ENCODE measurements around the gene ITGA2.

The ITGA2 gene

DNA sequence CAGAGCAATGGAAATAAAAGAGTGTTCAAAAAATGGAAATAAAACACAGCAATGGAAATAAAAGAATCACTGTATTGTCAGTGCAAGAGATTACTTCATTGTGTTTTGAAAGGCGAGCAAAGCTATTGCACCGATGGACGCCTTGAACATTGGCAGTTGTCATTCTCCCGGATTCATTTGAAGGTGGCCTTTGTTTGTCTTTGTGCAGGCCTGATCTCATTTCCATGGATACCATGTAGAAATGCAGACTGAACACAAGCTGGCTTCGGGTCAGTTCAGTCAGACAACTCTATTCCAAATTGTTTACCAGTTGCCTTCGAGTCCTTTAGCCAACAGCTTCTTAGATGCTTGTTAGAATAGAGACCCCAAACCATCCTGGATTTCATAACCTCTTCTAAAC, 8.3 kb downstream of the ITGA2 start:
- no peaks in the 10 kb centered on the region for H3K79me2 ChIP-seq (ENCODE audit: insufficient read depth, low read length)
- H3F3A ChIP-seq (ENCODE audit: insufficient read depth): no peaks in the 10 kb centered on the region
- no peak overlapping the region for H2AFZ ChIP-seq (ENCODE audit: low read depth, low read length, severe bottlenecking)
- H3K4me2 ChIP-seq (ENCODE audit: low read depth, low read length, poor library complexity, severe bottlenecking): no peak overlapping the region
- H3K9me3 ChIP-seq (ENCODE audit: insufficient read depth, low read length): no peaks in the 10 kb centered on the region
- no peak overlapping the region for H3K9ac ChIP-seq (ENCODE audit: low read length)
- H3K27me3 ChIP-seq (ENCODE audit: low read length): no peaks in the 10 kb centered on the region
- H3K27ac ChIP-seq (ENCODE audit: low read depth, low read length): no peak overlapping the region
- no peaks in the 10 kb centered on the region for H4K20me1 ChIP-seq (ENCODE audit: low read depth, low read length)
- TF ChIP-seq, protein P1, sequence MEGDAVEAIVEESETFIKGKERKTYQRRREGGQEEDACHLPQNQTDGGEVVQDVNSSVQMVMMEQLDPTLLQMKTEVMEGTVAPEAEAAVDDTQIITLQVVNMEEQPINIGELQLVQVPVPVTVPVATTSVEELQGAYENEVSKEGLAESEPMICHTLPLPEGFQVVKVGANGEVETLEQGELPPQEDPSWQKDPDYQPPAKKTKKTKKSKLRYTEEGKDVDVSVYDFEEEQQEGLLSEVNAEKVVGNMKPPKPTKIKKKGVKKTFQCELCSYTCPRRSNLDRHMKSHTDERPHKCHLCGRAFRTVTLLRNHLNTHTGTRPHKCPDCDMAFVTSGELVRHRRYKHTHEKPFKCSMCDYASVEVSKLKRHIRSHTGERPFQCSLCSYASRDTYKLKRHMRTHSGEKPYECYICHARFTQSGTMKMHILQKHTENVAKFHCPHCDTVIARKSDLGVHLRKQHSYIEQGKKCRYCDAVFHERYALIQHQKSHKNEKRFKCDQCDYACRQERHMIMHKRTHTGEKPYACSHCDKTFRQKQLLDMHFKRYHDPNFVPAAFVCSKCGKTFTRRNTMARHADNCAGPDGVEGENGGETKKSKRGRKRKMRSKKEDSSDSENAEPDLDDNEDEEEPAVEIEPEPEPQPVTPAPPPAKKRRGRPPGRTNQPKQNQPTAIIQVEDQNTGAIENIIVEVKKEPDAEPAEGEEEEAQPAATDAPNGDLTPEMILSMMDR (IDR thresholded peaks at IDR 0.05; ENCODE audit: insufficient read depth, low read length, poor library complexity, severe bottlenecking): no peak
- TF ChIP-seq EZH2phosphoT487 (conservative IDR thresholded peaks at IDR 0.05; ENCODE audit: low read length): no peak
- no peaks in the 10 kb centered on the region for H3K9me2 ChIP-seq (replicated peaks; ENCODE audit: insufficient read depth, low read length)
- H3K4me3 ChIP-seq (ENCODE audit: insufficient read depth, low read length, poor library complexity, severe bottlenecking): no peak overlapping the region
- H3K36me3 ChIP-seq (ENCODE audit: low read length): no peaks in the 10 kb centered on the region

DNA sequence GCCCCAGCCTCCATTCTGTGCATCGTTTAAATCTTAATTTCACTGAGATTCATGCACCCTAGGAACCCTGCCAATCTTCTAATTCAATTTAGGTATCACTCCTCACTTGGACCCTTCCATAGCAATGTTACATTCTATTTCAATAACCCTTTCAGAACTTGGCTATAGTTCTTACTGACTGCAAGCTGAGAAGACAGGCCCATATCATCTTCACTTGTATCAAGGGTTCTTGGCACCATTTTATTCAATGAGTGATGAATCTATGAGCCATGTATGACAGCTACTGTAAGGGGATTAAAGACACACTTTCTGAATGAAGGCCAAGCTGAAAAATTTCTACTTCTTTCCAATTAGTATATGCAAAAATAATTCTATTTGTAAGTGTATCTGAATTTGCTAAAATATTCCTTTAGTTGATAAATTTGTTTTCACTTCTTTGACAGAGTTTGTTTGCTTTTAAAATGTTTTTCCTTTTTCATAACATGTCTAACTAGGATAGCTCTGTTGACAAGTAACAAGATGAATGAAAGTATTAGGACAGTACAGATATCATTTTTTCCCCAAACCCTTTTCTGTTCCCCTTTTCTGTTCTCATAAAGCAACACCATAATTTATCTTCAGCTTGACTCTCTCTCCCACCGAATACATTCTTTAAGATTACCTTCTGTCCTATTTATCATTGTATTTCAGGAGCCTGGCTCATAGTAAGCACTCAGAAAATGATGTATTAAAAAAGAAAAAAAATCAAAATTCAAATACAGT, 9.6 kb downstream of the ITGA2 start:
- no peak overlapping the region for H3K27ac ChIP-seq (ENCODE audit: low read depth, low read length)
- TF ChIP-seq, protein P1 (IDR thresholded peaks at IDR 0.05; ENCODE audit: insufficient read depth, low read length, poor library complexity, severe bottlenecking): no peak
- H3K4me2 ChIP-seq (ENCODE audit: low read depth, low read length, poor library complexity, severe bottlenecking): no peak overlapping the region
- no peaks in the 10 kb centered on the region for H3K36me3 ChIP-seq (ENCODE audit: low read length)
- no peak overlapping the region for H2AFZ ChIP-seq (ENCODE audit: low read depth, low read length, severe bottlenecking)
- H3K27me3 ChIP-seq (ENCODE audit: low read length): no peaks in the 10 kb centered on the region
- H3K9ac ChIP-seq (ENCODE audit: low read length): no peak overlapping the region
- no peaks in the 10 kb centered on the region for H3K79me2 ChIP-seq (ENCODE audit: insufficient read depth, low read length)
- H4K20me1 ChIP-seq (ENCODE audit: low read depth, low read length): no peaks in the 10 kb centered on the region
- H3K9me2 ChIP-seq (replicated peaks; ENCODE audit: insufficient read depth, low read length): no peaks in the 10 kb centered on the region
- H3F3A ChIP-seq (ENCODE audit: insufficient read depth): no peaks in the 10 kb centered on the region
- no peak overlapping the region for H3K4me3 ChIP-seq (ENCODE audit: insufficient read depth, low read length, poor library complexity, severe bottlenecking)
- H3K9me3 ChIP-seq (ENCODE audit: insufficient read depth, low read length): no peaks in the 10 kb centered on the region

DNA sequence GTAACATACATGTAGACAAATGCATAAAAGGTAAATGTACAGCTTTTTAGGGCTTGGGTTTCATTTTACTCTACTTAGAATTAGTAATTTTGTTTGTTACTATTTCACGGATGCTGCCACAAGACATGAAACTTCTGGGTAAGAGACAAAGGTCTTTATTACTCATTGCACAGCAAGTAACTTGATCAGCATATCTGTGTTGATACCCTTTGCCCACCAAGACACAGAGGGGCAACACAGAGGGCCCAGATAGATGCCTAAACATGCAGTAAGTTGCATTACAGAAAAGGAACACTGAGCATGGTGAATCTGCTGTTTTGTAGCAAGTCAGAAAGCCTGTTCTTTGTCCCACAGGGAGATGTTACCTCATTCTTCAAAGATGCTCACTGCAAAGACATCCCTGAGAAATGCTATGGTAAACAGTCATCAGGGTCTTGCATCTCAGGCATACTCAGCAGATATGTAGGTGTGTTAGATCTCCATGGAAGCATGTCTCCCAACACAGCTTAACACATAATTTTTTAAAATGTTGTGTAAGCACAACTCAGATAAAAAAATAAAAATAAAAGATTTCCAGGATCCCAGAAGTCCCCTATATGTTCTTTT, 10.3 kb downstream of the ITGA2 start:
- no peak overlapping the region for H3K4me3 ChIP-seq (ENCODE audit: insufficient read depth, low read length, poor library complexity, severe bottlenecking)
- H4K20me1 ChIP-seq (ENCODE audit: low read depth, low read length): no peaks in the 10 kb centered on the region
- H3K4me2 ChIP-seq (ENCODE audit: low read depth, low read length, poor library complexity, severe bottlenecking): no peak overlapping the region
- TF ChIP-seq EZH2phosphoT487 (conservative IDR thresholded peaks at IDR 0.05; ENCODE audit: low read length): no peak
- TF ChIP-seq, protein P1 (IDR thresholded peaks at IDR 0.05; ENCODE audit: insufficient read depth, low read length, poor library complexity, severe bottlenecking): no peak
- no peak overlapping the region for H3K27ac ChIP-seq (ENCODE audit: low read depth, low read length)
- no peak overlapping the region for H3K9ac ChIP-seq (ENCODE audit: low read length)
- no peaks in the 10 kb centered on the region for H3F3A ChIP-seq (ENCODE audit: insufficient read depth)
- no peaks in the 10 kb centered on the region for H3K9me3 ChIP-seq (ENCODE audit: insufficient read depth, low read length)
- H3K27me3 ChIP-seq (ENCODE audit: low read length): no peaks in the 10 kb centered on the region
- H3K9me2 ChIP-seq (replicated peaks; ENCODE audit: insufficient read depth, low read length): no peaks in the 10 kb centered on the region
- H3K79me2 ChIP-seq (ENCODE audit: insufficient read depth, low read length): no peaks in the 10 kb centered on the region
- no peaks in the 10 kb centered on the region for H3K36me3 ChIP-seq (ENCODE audit: low read length)
- H2AFZ ChIP-seq (ENCODE audit: low read depth, low read length, severe bottlenecking): no peak overlapping the region
